NCI-H1092 treated with DMSO at 0.1 percent for 48 hours (cell line): ENCODE measurements around the gene PDE7B.
A peak's percentile ranks its signal among the peaks of the same experiment; 100 is the strongest.

ENCODE experiments used
- DNase-seq: peaks from one replicate; lab custom pipeline; 2025; lab: John Stamatoyannopoulos, UW

Gene PDE7B

GRCh38 chr6:136149311-136149710 lies 297.8 kb downstream of the PDE7B start:
- no peak for DNase-seq

DNA sequence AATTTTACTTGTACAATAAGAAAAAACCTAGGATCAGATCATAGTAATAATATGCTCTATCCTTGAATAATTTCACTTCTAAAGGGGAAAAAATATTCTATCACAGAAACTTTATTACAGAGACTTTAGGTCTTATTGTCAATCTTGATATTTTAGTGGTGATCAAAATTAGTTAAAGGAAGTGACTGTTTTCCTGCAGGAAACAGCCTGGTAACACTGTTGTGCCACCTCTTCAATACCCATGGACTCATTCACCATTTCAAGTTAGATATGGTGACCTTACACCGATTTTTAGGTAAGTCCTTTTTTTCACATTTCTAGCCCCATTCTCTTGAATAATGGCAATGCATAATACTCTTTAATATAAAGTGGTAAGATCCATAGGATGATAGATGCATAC lies 299.5 kb downstream of the PDE7B start:
- no peak for DNase-seq

GRCh38 chr6:136153707-136154375 lies 302.3 kb downstream of the PDE7B start:
- DNase-seq, result no peak

DNA sequence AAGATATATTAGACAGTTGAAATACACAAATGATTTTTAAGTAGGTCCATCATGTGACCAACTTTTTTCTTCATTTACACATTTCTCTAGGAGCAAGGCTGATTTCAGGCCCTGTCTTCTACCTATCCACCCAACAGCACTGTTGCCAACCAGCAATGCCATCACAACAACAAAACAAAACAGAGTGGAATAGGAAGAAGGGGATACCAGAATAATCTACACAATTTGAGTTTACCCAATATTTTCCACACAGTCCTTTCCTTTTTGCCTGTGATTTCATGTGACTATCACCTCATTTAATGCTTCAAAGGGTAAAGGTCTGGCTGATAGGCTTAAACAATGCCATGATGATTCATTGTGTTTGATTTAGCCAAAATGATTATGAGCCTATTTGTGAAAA lies 303.7 kb downstream of the PDE7B start:
- DNase-seq, result no peak

- DNase-seq, result no peak
These were observed 306.2 kb downstream of the PDE7B start for GRCh38 chr6:136157743-136158142.

- no peak for DNase-seq
These were observed 306.9 kb downstream of the PDE7B start for GRCh38 chr6:136158387-136158821.

DNA sequence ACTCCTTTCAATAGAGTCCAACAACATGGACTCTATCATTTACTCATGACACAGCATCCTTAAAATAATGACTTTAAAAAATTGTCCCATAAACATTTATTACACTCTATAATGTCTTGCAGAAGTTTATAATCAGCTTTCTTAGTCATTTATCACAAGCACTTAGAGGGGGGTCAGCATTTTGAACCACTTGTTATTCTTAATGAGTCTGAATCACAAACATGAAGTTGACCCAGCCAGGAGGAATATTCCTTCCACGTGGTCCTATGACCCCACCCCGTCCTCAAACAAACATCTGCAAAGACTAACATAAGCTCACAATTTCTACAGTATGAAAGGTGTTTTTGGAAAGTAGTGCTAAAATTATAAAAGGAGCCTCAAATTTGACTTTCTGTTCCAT lies 307.5 kb downstream of the PDE7B start:
- DNase-seq, result no peak

- peak; percentile 26 for DNase-seq
These were observed 308.7 kb downstream of the PDE7B start for GRCh38 chr6:136160250-136160649.

DNA sequence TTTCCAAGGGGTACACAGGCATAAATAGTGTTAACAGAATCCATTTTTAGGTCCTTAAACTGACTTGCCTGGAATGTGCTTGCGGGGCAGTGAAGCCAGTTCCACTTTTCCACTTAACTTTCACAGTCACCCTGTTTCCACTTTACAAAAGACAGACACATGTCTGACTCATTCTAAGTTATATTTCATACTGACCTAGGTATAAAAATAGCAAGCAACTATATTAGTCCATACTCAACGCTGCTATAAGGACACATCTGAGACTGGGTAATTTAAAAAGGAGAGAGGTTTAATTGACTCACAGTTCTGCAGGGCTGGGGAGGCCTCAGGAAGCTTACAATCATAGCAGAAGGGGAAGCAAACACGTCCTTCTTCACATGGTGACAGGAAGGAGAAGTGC lies 310.4 kb downstream of the PDE7B start:
- no peak for DNase-seq

DNA sequence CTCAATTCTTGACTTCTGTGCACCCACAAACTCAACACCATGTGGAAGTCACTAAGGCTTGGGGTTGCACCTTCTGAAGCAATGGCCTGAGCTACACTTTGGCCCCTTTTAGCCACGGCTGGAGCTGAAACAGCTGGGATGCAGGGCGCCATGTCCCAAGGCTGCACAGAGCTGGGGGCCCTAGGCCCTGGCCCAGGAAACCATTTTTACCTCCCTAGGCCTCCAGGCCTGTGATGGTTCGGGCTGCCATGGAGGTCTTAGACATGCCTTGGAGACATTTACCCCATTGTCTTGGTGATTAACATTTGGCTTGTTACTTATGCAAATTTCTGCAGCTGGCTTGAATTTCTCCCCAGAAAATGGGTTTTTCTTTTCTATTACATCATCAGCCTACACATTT lies 311.8 kb downstream of the PDE7B start:
- DNase-seq, result no peak

- no peak for DNase-seq
These were observed 315.3 kb downstream of the PDE7B start for GRCh38 chr6:136166815-136167214.

DNA sequence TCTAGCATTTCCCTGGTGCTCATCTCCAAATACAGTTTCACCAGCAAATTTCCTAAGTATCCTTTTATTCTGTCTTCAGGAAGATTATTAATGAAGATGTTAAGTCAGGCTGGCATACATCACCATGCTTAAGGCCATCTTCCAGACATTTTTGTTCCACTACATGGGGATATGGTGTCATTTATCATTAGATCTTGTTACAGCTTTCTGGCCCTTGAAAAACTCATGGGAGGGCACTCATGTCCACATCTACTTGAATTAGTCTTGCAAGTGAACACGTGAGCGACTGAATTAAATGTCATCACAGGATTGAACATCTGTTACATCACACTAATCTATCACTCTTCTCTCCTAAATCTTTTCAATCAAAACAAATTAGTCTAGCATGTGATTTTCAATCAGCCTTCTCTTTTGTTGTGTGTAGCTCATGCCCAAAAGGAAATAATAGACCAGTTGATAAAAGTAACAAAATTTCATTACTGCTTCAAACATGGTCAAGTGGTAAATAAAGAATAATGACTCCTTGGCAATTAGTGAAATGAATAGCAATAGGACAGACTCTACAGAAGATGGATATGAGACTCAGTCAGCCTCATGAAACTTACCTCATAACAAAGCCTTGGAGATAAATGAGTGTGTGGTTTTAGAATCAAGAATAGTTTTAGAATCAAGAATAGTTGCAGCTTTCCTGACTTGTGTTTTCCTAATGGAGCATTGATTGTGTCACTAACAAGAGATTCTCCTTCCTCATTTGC lies 318.1 kb downstream of the PDE7B start:
- DNase-seq, result no peak

DNA sequence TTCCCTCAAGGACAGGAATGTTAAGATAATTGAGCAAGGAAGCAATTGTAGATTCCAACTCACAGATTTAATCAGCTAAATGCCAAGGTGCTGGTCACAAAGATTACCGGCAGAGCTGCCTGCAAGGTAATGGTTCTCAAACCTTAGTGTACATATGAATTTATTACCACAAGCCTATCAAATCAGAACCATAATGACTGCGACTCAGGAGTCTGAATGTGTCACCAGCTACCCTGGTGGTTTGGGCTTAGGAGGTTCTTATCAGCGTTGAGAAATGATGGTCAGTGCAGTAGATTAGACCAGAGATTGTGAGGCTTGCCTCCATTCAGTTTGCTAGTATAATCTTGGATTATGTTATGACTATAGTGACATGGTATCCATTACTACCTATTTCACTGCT lies 319.7 kb downstream of the PDE7B start:
- no peak for DNase-seq

DNA sequence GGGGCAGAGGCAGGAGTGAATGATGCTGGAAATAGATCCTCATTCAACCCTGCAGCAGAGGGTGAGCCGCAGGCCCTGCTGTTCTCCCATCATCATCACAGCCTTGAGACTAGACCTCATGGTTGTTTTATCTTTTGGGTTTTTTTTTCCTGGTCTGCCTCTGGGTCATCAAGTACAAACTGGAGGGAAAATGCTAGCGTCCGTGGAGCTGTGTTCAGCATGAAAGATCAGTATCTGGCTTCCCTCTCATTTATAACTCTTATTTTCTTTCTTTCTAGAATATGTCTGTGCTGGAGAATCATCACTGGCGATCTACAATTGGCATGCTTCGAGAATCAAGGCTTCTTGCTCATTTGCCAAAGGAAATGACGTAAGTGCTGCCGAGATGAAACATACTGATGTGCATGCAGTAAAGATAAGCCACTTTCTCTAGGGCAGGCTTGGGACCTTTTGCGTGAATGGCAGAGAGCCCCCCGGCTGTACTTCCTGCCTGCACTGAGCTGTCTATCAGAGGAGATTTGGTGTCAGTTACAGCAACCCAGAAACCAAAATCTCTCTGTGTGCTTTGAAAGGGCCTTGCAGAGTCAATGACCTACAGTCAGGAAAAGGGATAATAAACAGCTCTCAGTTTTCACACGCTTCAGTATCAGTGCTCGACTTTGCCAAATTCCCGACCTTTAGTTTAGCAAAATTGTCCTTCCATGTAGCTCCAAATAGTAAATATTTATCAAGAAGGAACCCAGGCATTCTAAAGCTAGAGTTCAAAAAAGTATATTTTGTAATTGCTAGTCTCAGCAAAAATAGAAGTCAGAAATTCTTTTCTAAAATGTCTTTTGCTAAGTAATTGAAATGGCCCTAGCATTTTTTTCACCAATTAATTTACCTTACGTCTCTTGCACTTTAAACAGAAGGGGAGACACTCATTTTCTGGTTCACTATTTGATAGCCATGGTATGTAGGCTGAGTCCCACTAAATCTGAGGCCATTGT lies 322.3 kb downstream of the PDE7B start:
- DNase-seq, result no peak

GRCh38 chr6:136174510-136174909 lies 323.0 kb downstream of the PDE7B start:
- no peak for DNase-seq

DNA sequence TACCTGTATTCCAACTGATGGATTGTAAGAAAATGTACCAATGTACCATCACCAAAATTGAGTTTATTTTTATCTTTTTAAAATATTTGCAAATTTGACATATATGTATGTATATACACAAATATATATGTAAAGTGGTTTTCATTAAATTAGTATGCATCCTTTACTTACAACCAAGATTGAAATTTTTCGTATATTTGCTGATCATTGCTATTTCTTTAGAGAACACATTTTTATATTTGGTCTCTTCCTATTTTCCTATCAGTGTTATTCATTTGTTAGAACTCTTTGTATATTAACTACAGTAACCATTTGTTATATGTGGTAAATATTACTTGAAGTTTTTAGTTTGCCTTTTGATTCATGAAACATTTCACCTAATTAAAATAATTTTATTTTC lies 324.4 kb downstream of the PDE7B start:
- DNase-seq, result no peak

- DNase-seq, result no peak
These were observed 327.2 kb downstream of the PDE7B start for GRCh38 chr6:136178749-136179148.

GRCh38 chr6:136180704-136181511 lies 329.4 kb downstream of the PDE7B start:
- DNase-seq, result no peak

- no peak for DNase-seq
These were observed 330.0 kb downstream of the PDE7B start for GRCh38 chr6:136181512-136181833.

GRCh38 chr6:136181861-136182260 lies 330.4 kb downstream of the PDE7B start:
- DNase-seq, result no peak

DNA sequence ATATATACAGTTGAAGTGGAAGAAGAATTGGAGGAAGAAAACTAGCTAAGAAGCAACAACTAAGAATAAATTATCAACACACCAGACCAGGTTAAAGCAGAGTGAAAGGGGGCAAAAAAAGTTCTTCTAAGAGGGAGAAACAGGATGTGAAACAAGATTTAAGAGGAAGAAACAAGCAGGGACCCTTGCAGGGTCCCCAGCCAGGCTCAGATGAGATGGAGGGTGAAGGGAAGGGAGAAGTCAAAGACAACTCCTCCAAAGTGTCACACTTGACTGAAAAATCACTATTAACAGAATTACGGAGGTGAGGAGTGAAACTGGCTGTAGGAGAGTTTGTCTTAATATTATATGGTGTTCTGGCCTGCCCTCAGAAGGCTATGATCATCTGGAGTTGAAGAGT lies 333.2 kb downstream of the PDE7B start:
- DNase-seq, result no peak

DNA sequence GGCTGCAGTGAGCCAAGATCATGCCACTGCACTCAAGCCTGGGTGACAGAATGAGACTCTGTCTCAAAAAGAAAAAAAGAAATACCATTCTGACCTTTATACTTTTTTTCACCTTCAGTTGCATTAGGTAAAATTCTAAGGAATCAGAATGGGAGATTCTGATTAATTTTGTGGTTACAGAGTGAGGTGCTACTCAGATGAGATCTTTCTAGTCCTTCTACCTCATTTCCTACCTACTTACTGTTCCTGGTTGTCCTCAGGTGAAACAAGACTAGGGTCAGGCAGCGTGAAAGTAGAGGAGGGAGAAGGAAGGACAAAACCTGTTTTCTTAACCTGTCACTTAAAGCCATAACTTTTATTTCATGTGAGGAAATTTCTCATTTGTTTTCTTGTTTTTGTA lies 334.9 kb downstream of the PDE7B start:
- DNase-seq, result no peak
